HG02623 (cell line): ENCODE data around the gene ZBTB48.
"Not testable (repeated sequence)": the region's sequence is repeated elsewhere in the genome, so short reads cannot be mapped to it uniquely, and the experiment has no call there.

Experiments
- ATAC-seq: cut with Tn5 transposase; IDR thresholded peaks from one replicate; pipeline ENCODE4 v1.9.1; 2021; ENCODE audit warnings: moderate library complexity; ENCODE audit not compliant: unreplicated experiment

Gene ZBTB48

DNA sequence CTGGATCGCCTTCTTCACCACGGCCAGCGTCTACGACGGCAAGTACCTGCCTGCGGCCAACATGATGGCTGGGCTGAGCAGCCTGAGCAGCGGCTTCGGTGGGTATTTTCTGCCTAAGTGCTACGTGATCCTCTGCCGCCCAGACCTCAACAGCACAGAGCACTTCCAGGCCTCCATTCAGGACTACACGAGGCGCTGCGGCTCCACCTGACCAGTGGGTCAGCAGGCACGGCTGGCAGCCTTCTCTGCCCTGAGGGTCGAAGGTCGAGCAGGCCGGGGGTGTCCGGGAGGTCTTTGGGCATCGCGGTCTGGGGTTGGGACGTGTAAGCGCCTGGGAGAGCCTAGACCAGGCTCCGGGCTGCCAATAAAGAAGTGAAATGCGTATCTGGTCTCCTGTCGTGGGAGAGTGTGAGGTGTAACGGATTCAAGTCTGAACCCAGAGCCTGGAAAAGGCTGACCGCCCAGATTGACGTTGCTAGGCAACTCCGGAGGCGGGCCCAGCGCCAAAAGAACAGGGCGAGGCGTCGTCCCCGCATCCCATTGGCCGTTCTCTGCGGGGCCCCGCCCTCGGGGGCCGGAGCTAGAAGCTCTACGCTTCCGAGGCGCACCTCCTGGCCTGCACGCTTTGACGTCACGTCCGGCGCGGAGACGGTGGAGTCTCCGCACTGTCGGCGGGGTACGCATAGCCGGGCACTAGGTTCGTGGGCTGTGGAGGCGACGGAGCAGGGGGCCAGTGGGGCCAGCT lies at the start of gene ZBTB48:
ZBTB48 (plus strand) TSS at position 621 of the 745 bp plus-strand sequence. CDS start 616 bp downstream, outside the sequence.
- ATAC-seq = peak; percentile 94

- no peak for ATAC-seq
Observed at GRCh38 chr1:6530504-6531160, 49.2 kb upstream of the ZBTB48 start.

DNA sequence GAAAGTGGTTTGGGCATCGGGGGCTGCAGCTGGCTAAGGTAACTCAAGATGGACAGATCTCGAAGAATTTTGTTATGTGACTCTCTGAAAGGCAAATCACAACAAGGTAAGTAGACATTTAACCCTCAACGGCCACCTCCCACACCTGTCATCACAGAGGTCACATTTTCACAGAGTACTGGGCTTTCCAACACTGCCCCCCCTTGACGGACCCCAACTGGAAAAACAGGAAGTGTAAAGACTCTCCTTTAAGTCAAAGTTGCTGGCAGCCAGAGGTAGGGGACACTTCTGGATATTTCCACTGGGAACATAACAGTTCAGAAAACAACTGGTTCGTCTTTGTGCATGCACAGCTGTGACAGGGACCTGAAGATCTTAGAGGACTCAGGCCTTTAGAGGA lies 47.8 kb upstream of the ZBTB48 start:
- no peak for ATAC-seq

GRCh38 chr1:6534248-6534822 lies 45.5 kb upstream of the ZBTB48 start:
- no peak for ATAC-seq

DNA sequence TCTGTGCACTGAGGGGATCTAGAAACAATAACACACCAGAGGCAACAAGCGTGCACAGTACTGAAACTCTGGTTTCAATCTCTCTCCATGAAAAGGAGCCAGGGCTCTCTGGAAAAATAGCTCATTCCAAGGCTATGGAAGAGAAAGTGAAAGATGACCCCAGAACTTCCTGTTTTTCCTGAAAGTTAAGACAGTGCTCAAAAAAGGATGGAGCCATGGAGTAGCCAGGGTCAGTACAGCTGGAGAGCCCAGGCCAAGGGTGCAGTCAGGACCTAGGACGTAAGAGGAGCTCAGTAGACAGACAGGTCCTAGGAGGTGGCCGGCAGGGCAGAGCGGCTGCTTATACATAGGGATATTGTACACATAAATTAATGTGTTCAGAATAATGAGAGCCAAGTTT lies 44.6 kb upstream of the ZBTB48 start:
- no peak for ATAC-seq

- no peak for ATAC-seq
Observed at GRCh38 chr1:6536291-6536690, 43.5 kb upstream of the ZBTB48 start.

- ATAC-seq = no peak
Observed at GRCh38 chr1:6538956-6539355, 40.8 kb upstream of the ZBTB48 start.

- ATAC-seq = no peak
Observed at GRCh38 chr1:6544831-6545230, 35.0 kb upstream of the ZBTB48 start.

DNA sequence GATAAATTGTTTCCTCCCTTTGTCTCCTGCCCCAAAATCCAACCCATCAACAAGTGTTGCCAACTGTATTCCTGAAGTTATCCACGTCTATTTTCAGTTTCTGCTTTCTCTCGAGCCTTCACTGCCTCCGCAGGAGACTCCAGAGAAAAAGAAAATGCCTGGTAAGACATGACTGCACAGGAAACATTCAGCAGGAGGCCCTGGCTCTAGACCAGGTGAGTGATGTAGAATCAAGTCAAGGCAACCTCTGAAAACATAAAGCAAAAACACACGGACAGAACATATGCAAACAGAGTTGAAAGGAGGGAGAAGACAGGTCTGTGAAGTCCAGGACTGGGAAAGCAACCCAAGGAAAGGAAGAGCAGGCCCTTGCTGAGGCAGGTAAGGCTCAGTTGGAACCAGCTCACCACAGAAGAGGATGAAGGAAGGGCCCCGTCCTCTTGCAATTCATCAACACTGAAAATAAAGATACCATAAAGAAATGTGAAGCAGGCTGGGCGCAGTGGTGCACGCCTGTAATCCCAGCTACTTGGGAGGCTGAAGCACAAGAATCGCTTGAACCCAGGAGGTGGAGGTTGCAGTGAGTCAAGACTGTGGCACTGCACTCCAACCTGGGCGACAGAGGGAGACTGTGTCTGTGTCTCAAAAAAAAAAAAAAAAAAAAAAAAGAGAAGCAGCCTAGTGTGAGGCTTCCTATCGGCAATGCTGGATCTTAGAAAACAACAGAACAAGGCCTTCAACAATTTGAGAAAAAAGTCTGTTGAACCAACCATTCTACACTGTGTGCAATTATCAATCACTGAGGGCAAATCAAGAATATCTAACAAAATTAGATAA lies 34.3 kb upstream of the ZBTB48 start:
- ATAC-seq = no peak

- ATAC-seq = no peak
Observed at GRCh38 chr1:6546326-6546725, 33.5 kb upstream of the ZBTB48 start.

DNA sequence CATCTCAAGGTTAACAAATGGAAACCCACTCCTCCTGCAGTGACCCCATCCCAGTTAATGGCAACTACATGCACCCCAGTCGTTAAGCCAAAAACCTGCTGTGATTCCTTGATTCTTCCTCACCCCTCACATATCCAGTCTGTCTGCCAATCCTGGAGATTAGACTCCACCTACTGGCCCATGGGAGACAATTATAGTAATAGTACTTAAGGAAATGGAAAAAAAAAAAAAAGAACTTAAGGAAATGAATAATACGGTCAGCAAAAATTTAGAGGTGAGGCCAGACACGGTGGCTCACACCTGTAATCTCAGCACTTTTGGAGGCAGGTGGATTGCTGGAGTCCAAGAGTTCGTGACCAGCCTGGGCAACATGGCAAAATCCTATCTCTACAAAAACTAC lies 32.5 kb upstream of the ZBTB48 start:
- no peak for ATAC-seq

DNA sequence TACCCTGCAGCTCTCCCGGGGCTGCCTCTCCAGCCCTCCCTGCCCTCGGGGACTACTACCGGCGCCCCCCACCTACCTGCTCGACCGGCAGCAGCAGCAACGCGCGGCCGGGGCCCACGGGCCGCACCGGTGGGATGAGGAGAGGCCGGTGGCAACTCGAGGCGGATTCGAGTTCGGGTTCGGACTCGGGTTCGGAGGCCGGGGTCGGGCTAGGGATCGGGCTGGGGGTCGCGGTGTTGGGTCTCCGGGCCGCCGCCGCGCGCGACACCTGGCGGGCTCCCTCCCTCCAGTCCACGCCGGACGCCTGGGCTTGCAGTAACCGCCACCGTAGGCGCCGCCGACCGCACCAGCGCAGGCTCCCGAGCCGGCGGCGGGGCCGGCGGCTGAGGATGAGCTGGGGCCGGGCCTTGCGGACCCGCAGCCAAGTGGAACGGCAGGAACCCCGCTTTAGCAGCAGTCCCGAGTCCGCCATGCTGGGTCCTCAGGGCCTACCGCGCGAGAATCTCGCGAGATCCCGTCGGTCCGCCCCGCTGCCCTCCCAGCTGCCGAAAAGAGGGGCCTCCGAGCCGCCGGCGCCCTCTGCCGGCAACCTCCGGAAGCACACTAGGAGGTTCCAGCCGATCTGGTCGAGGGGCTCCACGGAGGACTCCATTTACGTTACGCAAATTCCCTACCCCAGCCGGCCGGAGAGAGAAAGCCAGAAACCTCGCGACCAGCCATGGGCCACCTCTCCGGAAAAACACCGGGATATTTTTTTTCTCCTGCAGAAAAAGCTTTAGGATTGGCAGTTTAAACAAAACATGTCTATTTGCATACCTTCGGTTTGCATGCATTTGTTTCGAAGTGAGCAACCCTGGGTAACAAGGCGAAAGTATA lies 25.5 kb upstream of the ZBTB48 start, which contains the start of gene NOL9:
NOL9 (minus strand) TSS at position 483 of the 876 bp plus-strand sequence; CDS start at position 472, 11 bp downstream.
- peak; percentile 87 for ATAC-seq

- no peak for ATAC-seq
Observed at GRCh38 chr1:6554907-6555778, 24.7 kb upstream of the ZBTB48 start, which contains the start of gene TAS1R1. Gene TAS1R1, plus strand, starts transcription at chr1:6555307. Its CDS starts 67 bp downstream, at chr1:6555374.

DNA sequence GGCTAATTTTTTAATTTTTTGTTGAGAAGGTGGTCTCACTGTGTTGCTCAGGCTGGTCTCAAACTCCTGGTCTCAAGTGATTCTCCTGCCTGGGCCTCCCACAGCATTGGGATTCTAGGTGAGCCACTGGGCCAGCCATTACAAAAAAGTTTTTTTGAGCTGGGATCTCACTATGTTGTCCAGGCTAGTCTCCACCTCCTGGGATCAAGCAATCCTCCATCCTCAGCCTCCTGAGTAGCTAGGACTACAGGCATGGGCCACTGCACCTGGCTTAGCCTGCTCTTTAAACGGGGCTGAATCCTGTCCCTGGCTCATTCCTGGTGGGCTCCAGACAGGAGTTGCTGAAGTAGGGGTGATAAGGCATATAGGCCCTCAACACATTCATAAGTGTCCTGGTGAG lies 22.2 kb upstream of the ZBTB48 start:
- ATAC-seq = no peak

DNA sequence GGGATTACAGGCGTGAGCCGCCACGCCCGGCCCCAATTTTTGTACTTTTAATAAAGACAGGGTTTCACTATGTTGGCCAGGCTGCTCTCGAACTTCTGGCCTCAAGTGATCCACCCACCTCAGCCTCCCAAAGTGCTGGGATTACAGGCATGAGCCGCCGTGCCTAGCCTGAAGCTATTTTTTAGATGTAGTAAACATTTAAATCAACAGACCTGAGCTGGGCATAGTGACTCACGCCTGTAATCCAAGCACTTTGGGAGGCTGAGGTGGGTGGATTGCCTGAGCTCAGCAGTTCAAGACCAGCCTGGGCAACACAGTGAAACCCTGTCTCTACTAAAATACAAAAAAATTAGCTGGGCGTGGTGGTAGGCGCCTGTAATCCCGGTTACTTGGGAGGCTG lies 20.6 kb upstream of the ZBTB48 start:
- ATAC-seq = not testable (repeated sequence)

DNA sequence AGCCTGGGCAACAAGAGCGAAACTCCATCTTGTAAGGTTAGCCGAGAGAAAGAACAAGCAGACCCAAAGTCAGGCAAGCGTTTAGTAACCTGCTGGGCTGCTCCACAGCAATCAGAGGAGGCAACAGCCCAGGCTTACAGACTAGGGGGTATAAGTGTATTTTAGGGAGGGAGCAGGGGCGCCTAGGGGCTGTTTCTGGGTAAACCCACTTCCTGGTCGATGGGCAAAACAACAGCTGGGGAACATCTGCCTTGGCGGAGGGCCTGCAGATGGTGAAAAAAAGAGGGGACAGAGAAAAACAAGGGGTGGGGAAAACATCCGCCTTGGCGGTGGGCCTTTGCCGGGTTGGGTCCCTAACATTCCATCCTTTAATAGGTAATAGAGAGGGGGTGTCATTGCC lies 19.5 kb upstream of the ZBTB48 start:
- no peak for ATAC-seq

GRCh38 chr1:6569033-6569432 lies 10.8 kb upstream of the ZBTB48 start:
- ATAC-seq = no peak

DNA sequence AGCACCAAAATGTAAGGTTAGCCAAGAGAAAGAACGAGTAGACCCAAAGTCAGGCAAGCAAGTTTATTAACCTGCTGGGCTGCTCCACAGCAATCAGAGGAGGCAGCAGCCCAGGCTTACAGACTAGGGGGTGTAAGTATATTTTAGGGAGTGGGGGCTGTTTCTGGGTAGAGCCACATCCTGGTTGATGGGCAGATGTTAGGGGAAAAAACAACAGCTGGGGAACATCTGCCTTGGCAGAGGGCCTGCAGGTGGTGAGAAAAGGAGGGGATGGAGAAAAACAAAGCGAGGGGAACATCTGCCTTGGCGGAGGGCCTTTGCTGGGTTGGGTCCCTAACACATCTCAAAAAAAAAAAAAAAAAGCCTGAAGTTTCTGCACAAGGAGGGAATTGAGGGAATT lies 9.7 kb upstream of the ZBTB48 start:
- no peak for ATAC-seq

DNA sequence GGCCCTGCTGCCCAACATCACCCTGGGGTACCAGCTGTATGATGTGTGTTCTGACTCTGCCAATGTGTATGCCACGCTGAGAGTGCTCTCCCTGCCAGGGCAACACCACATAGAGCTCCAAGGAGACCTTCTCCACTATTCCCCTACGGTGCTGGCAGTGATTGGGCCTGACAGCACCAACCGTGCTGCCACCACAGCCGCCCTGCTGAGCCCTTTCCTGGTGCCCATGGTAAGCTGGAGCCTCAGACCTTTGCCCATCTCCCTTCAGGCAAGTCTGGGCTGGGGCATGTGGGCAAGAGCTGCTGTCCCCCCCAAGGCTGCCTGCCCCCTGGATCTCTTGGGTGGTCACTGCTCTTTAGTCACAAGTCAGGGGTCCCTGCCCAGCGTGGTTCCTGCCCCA lies 8.8 kb upstream of the ZBTB48 start:
- ATAC-seq = no peak
